ENCODE measurements around the gene GET4. TPM values are rescaled to one million over a fixed set of nuclear protein-coding genes. Genes with fewer than 3 reads are reported as not detected.

The GET4 gene
- 10 to 100 TPM; 61.4 to 64.1 TPM for total RNA-seq
- 10 to 100 TPM; 23.0 to 34.6 (median 23.6) TPM for polyA plus RNA-seq
- 1.3 to 6.9 (median 2.0) reads per million in 6 experiments for total RNA-seq

- Mint-ChIP-seq H3K4me3 (peak within 1 kb of the TSS; percentile 83 to 95 (median 89)), H3K27ac (peak within 1 kb of the TSS; percentile 71 to 97 (median 90)), H3K27me3 (no peaks in the 10 kb centered on the region), H3K4me1 (peaks cover 7 to 44% (median 33%) of the 10 kb centered on the region in 4 donors), H3K36me3 (peaks cover 0 to 19% (median 5%) of the 10 kb centered on the region in 3 donors), H3K9me3 (no peaks in the 10 kb centered on the region)
- peak; percentile 80 to 81 for ATAC-seq
- peak; percentile 95 to 99 (median 98) for DNase-seq
- POLR2A ChIA-PET = interaction anchor here (0.6 to 2.6 kb wide), 19 partner anchors 12 to 727 kb away, joined by 3 to 15 read pairs (median 4); partner anchors contain the start of genes COX19 and SUN1
These were observed at the start of gene GET4 for GRCh38 chr7:876077-876971. GET4 (plus strand) TSS chr7:876554; CDS start chr7:876646, 92 bp downstream.

GRCh38 chr7:828793-829561 is 47.4 kb upstream of the GET4 start:
- Mint-ChIP-seq H3K27me3 (no peaks in the 10 kb centered on the region), H3K4me3 (no peak overlapping the region), H3K36me3 (peaks cover 0 to 21% (median 3%) of the 10 kb centered on the region in 3 donors), H3K9me3 (no peaks in the 10 kb centered on the region), H3K27ac (peak overlapping the region in 3 of 10 donors; percentile 35 to 57 (median 43)), H3K4me1 (peaks cover 22 to 67% (median 55%) of the 10 kb centered on the region in 4 donors)
- DNase-seq (peak in 1 of 10 donors; percentile 27), ATAC-seq (no peak)
- POLR2A ChIA-PET = no interaction called here

- no peaks in the 10 kb centered on the region for H3K27me3 Mint-ChIP-seq
- ATAC-seq (no peak), DNase-seq (peak in 1 of 10 donors; percentile 45)
- H3K36me3 Mint-ChIP-seq = peaks cover 0 to 24% (median 3%) of the 10 kb centered on the region in 3 donors
- peak overlapping the region in 3 of 10 donors; percentile 14 to 62 (median 57) for H3K4me3 Mint-ChIP-seq
- POLR2A ChIA-PET = interaction anchor here (3.0 kb wide), 1 partner anchor 13 kb away, joined by 21 read pairs; no protein-coding TSS in a partner anchor
- H3K27ac Mint-ChIP-seq = peak overlapping the region in 9 of 10 donors; percentile 15 to 96 (median 87)
- peaks cover 19 to 61% (median 49%) of the 10 kb centered on the region in 4 donors for H3K4me1 Mint-ChIP-seq
- no peaks in the 10 kb centered on the region for H3K9me3 Mint-ChIP-seq
These were observed 46.3 kb upstream of the GET4 start for GRCh38 chr7:830069-830468.

- no peaks in the 10 kb centered on the region for H3K9me3 Mint-ChIP-seq
These were observed 44.7 kb upstream of the GET4 start for GRCh38 chr7:831596-832166.

GRCh38 chr7:832167-832967 is 44.0 kb upstream of the GET4 start, which contains the start of gene SUN1:
SUN1 (plus strand) TSS chr7:832476; CDS start chr7:832525, 49 bp downstream.
- Mint-ChIP-seq H3K27me3 (no peaks in the 10 kb centered on the region), H3K4me3 (peak within 1 kb of the TSS; percentile 60 to 91 (median 87)), H3K27ac (peak within 1 kb of the TSS; percentile 76 to 100 (median 95)), H3K4me1 (peaks cover 23 to 62% (median 56%) of the 10 kb centered on the region in 4 donors), H3K9me3 (no peaks in the 10 kb centered on the region), H3K36me3 (peaks cover 0 to 24% (median 3%) of the 10 kb centered on the region in 3 donors)
- POLR2A ChIA-PET = interaction anchor here (0.7 to 3.0 kb wide), 7 partner anchors 12 to 47 kb away, joined by 3 to 21 read pairs (median 4); partner anchors contain the start of gene GET4
- peak in 9 of 10 donors; percentile 35 to 89 (median 67) for DNase-seq
- ATAC-seq = peak; percentile 79 to 91

More at GRCh38 chr7:831596-832166, 44.7 kb upstream of the GET4 start:
- no peaks in the 10 kb centered on the region for H3K27me3 Mint-ChIP-seq
- H3K4me3 Mint-ChIP-seq = peak overlapping the region; percentile 60 to 91 (median 87)
- ATAC-seq (peak in 1 of 2 donors; percentile 35), DNase-seq (peak in 1 of 10 donors; percentile 13)
- peak overlapping the region; percentile 76 to 100 (median 95) for H3K27ac Mint-ChIP-seq
- peaks cover 23 to 61% (median 54%) of the 10 kb centered on the region in 4 donors for H3K4me1 Mint-ChIP-seq
- H3K36me3 Mint-ChIP-seq = peaks cover 0 to 22% (median 3%) of the 10 kb centered on the region in 3 donors
- POLR2A ChIA-PET = interaction anchor here (0.6 to 3.0 kb wide), 7 partner anchors 12 to 46 kb away, joined by 3 to 21 read pairs (median 4); partner anchors contain the start of gene GET4

- no peak for ATAC-seq
- peaks cover 0 to 28% (median 3%) of the 10 kb centered on the region in 3 donors for H3K36me3 Mint-ChIP-seq
- H3K4me3 Mint-ChIP-seq = peak overlapping the region; percentile 60 to 91 (median 87)
- peaks cover 23 to 67% (median 58%) of the 10 kb centered on the region in 4 donors for H3K4me1 Mint-ChIP-seq
- H3K27me3 Mint-ChIP-seq = no peaks in the 10 kb centered on the region
- no peaks in the 10 kb centered on the region for H3K9me3 Mint-ChIP-seq
- peak overlapping the region; percentile 76 to 100 (median 95) for H3K27ac Mint-ChIP-seq
- POLR2A ChIA-PET = interaction anchor here (0.7 to 3.0 kb wide), 4 partner anchors 16 to 45 kb away, joined by 3 to 21 read pairs (median 10); no protein-coding TSS in a partner anchor
- peak in 1 of 10 donors; percentile 24 for DNase-seq
These were observed 43.4 kb upstream of the GET4 start for GRCh38 chr7:832968-833424.

GRCh38 chr7:833601-834258 is 42.6 kb upstream of the GET4 start:
- Mint-ChIP-seq H3K4me1 (peaks cover 23 to 63% (median 56%) of the 10 kb centered on the region in 4 donors), H3K27ac (peak overlapping the region in 5 of 10 donors; percentile 27 to 96 (median 53)), H3K36me3 (peaks cover 0 to 31% (median 3%) of the 10 kb centered on the region in 3 donors), H3K9me3 (no peaks in the 10 kb centered on the region), H3K4me3 (no peak overlapping the region), H3K27me3 (no peaks in the 10 kb centered on the region)
- ATAC-seq = no peak
- peak in 1 of 10 donors; percentile 19 for DNase-seq
- POLR2A ChIA-PET = interaction anchor here (0.9 kb wide), 1 partner anchor 41 kb away, joined by 3 read pairs; no protein-coding TSS in a partner anchor

GRCh38 chr7:834277-834676 is 42.1 kb upstream of the GET4 start:
- peak in 1 of 10 donors; percentile 60 for DNase-seq
- Mint-ChIP-seq H3K9me3 (no peaks in the 10 kb centered on the region), H3K4me1 (peaks cover 23 to 59% (median 54%) of the 10 kb centered on the region in 4 donors), H3K27me3 (no peaks in the 10 kb centered on the region), H3K36me3 (peaks cover 0 to 36% (median 3%) of the 10 kb centered on the region in 3 donors), H3K27ac (peak overlapping the region in 6 of 10 donors; percentile 18 to 96 (median 55)), H3K4me3 (no peak overlapping the region)
- POLR2A ChIA-PET = interaction anchor here (0.6 to 0.9 kb wide), 2 partner anchors 10 to 42 kb away, joined by 3 read pairs; no protein-coding TSS in a partner anchor
- ATAC-seq = no peak

- Mint-ChIP-seq H3K27me3 (no peaks in the 10 kb centered on the region), H3K36me3 (peaks cover 0 to 41% (median 7%) of the 10 kb centered on the region in 3 donors), H3K4me3 (no peak overlapping the region), H3K4me1 (peaks cover 23 to 57% (median 49%) of the 10 kb centered on the region in 4 donors), H3K9me3 (no peaks in the 10 kb centered on the region), H3K27ac (peak overlapping the region in 3 of 10 donors; percentile 34 to 96 (median 78))
- DNase-seq = peak in 1 of 10 donors; percentile 22
- POLR2A ChIA-PET = interaction anchor here (0.6 kb wide), 1 partner anchor 9 kb away, joined by 3 read pairs; no protein-coding TSS in a partner anchor
- no peak for ATAC-seq
These were observed 41.3 kb upstream of the GET4 start for GRCh38 chr7:835021-835420.

Data from naive thymus-derived CD8-positive, alpha-beta T cell (primary cell).